Neural progenitor cell (in vitro differentiated cells): ENCODE results near the gene VAPA. TPM values are rescaled to one million over a fixed set of nuclear protein-coding genes. Genes with fewer than 3 reads are reported as not detected.

Experiments
- DNase-seq: peaks from one replicate; pipeline ENCODE4 v3.0.0-alpha.2; 2016; ENCODE audit warnings: low spot score
- H2AFZ ChIP-seq: fragments of 200-600 bp; sonication (generic); replicated peaks from 2 replicates; pipeline ENCODE4 v1.6.1; 2016; ENCODE audit warnings: antibody characterized with exemption
- H3F3A ChIP-seq: fragments of 200-600 bp; sonication (generic); 2 replicates; pipeline ENCODE4 v1.6.1; 2016; ENCODE audit warnings: antibody characterized with exemption, low read depth
- H3K27ac ChIP-seq: fragments of 200-600 bp; sonication (generic); 2 replicates; pipeline ENCODE4 v1.5.1; 2016; ENCODE audit warnings: mild to moderate bottlenecking
- H3K27me3 ChIP-seq: fragments of 200-600 bp; sonication (generic); 2 replicates; pipeline ENCODE4 v1.6.1; 2016; ENCODE audit warnings: mild to moderate bottlenecking, moderate library complexity
- H3K36me3 ChIP-seq: fragments of 200-600 bp; sonication (generic); 2 replicates; pipeline ENCODE4 v1.5.1; 2016
- H3K4me1 ChIP-seq: fragments of 200-600 bp; sonication (generic); 2 replicates; pipeline ENCODE4 v1.6.1; 2016; ENCODE audit warnings: mixed run types
- H3K4me2 ChIP-seq: fragments of 200-600 bp; sonication (generic); 2 replicates; pipeline ENCODE4 v1.6.1; 2016
- H3K4me3 ChIP-seq: fragments of 200-600 bp; sonication (generic); 2 replicates; pipeline ENCODE4 v1.5.1; 2016
- H3K79me2 ChIP-seq: fragments of 200-600 bp; sonication (generic); 2 replicates; pipeline ENCODE4 v1.6.1; 2016; ENCODE audit warnings: low read depth
- H3K9ac ChIP-seq: fragments of 200-600 bp; sonication (generic); 2 replicates; pipeline ENCODE4 v1.6.1; 2016
- H3K9me3 ChIP-seq: fragments of 200-600 bp; sonication (generic); 2 replicates; pipeline ENCODE4 v1.5.1; 2016; ENCODE audit warnings: low read depth
- H4K20me1 ChIP-seq: fragments of 200-600 bp; sonication (generic); 2 replicates; pipeline ENCODE4 v1.6.1; 2016; ENCODE audit warnings: low read depth
- H3K27ac Mint-ChIP-seq: 3 replicates; pipeline ENCODE4 v1.8.0; 2021; ENCODE audit warnings: mixed read lengths
- H3K27me3 Mint-ChIP-seq: 2 replicates; pipeline ENCODE4 v1.8.0; 2022; ENCODE audit warnings: low read depth, mild to moderate bottlenecking, inconsistent platforms, moderate library complexity, mixed read lengths; ENCODE audit not compliant: insufficient read depth
- H3K36me3 Mint-ChIP-seq: 3 replicates; pipeline ENCODE4 v1.8.0; 2021; ENCODE audit warnings: mixed read lengths
- H3K4me1 Mint-ChIP-seq: 3 replicates; pipeline ENCODE4 v1.8.0; 2021; ENCODE audit warnings: mixed read lengths
- H3K4me3 Mint-ChIP-seq: 3 replicates; pipeline ENCODE4 v1.8.0; 2021; ENCODE audit warnings: mild to moderate bottlenecking, moderate library complexity, mixed read lengths
- H3K9me3 Mint-ChIP-seq: 3 replicates; pipeline ENCODE4 v1.8.0; 2020; ENCODE audit warnings: mixed read lengths
- CTCF ChIP-seq: fragments of 200-600 bp; sonication (generic); IDR thresholded peaks from 2 replicates; pipeline ENCODE4 v1.5.1; 2017; ENCODE audit warnings: antibody characterized with exemption, mild to moderate bottlenecking
- EZH2 ChIP-seq: fragments of 200-600 bp; sonication (generic); IDR thresholded peaks from 2 replicates; pipeline ENCODE4 v1.6.1; 2017; ENCODE audit warnings: antibody characterized with exemption, mild to moderate bottlenecking, moderate library complexity
- EZH2phosphoT487 ChIP-seq: fragments of 200-600 bp; sonication (generic); IDR thresholded peaks from 2 replicates; pipeline ENCODE4 v1.6.1; 2017; ENCODE audit warnings: antibody characterized with exemption
- total RNA-seq: library from RNA; depleted of rRNA; stranded (reverse); fragments of >200 nt; gene quantifications from 2 replicates; pipeline ENCODE4 v1.2.3, GENCODE V29; 2015; ENCODE audit warnings: low replicate concordance

Gene VAPA
- total RNA-seq, 1 donor from 2014 or later = 285 TPM

DNA sequence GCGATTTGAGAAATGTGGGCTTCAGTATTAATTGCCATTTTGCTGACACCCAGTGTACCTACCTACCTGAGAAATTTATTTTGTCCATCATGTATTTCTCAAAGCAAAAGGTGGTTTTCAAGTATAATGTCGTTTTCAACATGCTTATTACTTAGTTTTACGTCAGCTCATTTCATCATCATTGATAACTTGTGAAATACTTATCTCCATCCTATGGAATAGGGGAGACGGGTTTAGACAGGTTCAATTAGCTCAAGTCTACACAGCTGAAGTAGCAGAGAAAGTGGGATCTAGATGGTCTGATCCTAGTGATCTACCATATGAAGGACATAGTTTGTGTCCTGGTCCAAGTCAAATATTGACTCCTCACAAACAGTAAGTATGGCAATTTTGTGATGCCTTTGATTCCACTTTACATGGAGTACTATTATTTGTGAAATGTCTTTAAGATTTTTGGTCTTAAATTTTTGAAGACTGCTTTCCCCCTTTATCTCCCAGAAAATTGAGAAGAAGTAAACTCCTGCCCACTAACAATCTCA lies 45.1 kb downstream of the VAPA start:
- no peaks in the 10 kb centered on the region for H3K4me1 ChIP-seq
- no peak for DNase-seq
- H3K4me3 ChIP-seq = no peak overlapping the region
- H3K4me2 ChIP-seq = no peak overlapping the region
- H3K27ac ChIP-seq = no peak overlapping the region
- no peak overlapping the region for H3K9ac ChIP-seq
- H3K9me3 ChIP-seq = no peaks in the 10 kb centered on the region
- no peaks in the 10 kb centered on the region for H3K27me3 ChIP-seq
- Mint-ChIP-seq H3K4me1 (no peaks in the 10 kb centered on the region), H3K4me3 (no peak overlapping the region), H3K27ac (no peak overlapping the region), H3K36me3 (peaks cover 3% of the 10 kb centered on the region), H3K27me3 (no peaks in the 10 kb centered on the region), H3K9me3 (no peaks in the 10 kb centered on the region)
- peaks cover 7% of the 10 kb centered on the region for H3F3A ChIP-seq
- TF ChIP-seq CTCF (no peak), EZH2phosphoT487 (no peak), EZH2 (no peak)
- no peaks in the 10 kb centered on the region for H3K79me2 ChIP-seq
- H3K36me3 ChIP-seq = no peaks in the 10 kb centered on the region
- H4K20me1 ChIP-seq = no peaks in the 10 kb centered on the region
- no peak overlapping the region for H2AFZ ChIP-seq

GRCh38 chr18:9959564-9959963 lies 45.7 kb downstream of the VAPA start:
- H3K36me3 ChIP-seq = no peaks in the 10 kb centered on the region
- H3K79me2 ChIP-seq = no peaks in the 10 kb centered on the region
- no peaks in the 10 kb centered on the region for H4K20me1 ChIP-seq
- H3K9ac ChIP-seq = no peak overlapping the region
- H3K27me3 Mint-ChIP-seq = no peaks in the 10 kb centered on the region
- no peaks in the 10 kb centered on the region for H3K27me3 ChIP-seq
- no peak for DNase-seq
- H3K4me1 ChIP-seq = no peaks in the 10 kb centered on the region
- H3K4me3 ChIP-seq = no peak overlapping the region
- H3K4me2 ChIP-seq = no peak overlapping the region
- H2AFZ ChIP-seq = no peak overlapping the region
- H3K36me3 Mint-ChIP-seq = no peaks in the 10 kb centered on the region
- no peak overlapping the region for H3K27ac Mint-ChIP-seq
- H3K27ac ChIP-seq = no peak overlapping the region
- TF ChIP-seq EZH2 (no peak), CTCF (no peak), EZH2phosphoT487 (no peak)
- H3K4me1 Mint-ChIP-seq = peaks cover 5% of the 10 kb centered on the region
- H3K9me3 ChIP-seq = no peaks in the 10 kb centered on the region
- peaks cover 7% of the 10 kb centered on the region for H3F3A ChIP-seq
- no peak overlapping the region for H3K4me3 Mint-ChIP-seq
- no peaks in the 10 kb centered on the region for H3K9me3 Mint-ChIP-seq

- Histone ChIP-seq H3K79me2 (no peaks in the 10 kb centered on the region), H3K4me2 (no peak overlapping the region), H3K36me3 (no peaks in the 10 kb centered on the region), H3K4me1 (no peaks in the 10 kb centered on the region), H3K27me3 (no peaks in the 10 kb centered on the region), H3F3A (peaks cover 7% of the 10 kb centered on the region), H3K27ac (no peak overlapping the region), H3K9me3 (no peaks in the 10 kb centered on the region), H2AFZ (no peak overlapping the region), H3K4me3 (no peak overlapping the region), H4K20me1 (no peaks in the 10 kb centered on the region), H3K9ac (no peak overlapping the region)
- no peaks in the 10 kb centered on the region for H3K9me3 Mint-ChIP-seq
- no peak for TF ChIP-seq EZH2phosphoT487
- TF ChIP-seq EZH2 = no peak
- no peak for TF ChIP-seq CTCF
- no peaks in the 10 kb centered on the region for H3K36me3 Mint-ChIP-seq
- DNase-seq = no peak
- H3K27me3 Mint-ChIP-seq = no peaks in the 10 kb centered on the region
- H3K4me1 Mint-ChIP-seq = peaks cover 10% of the 10 kb centered on the region
- no peak overlapping the region for H3K4me3 Mint-ChIP-seq
- no peak overlapping the region for H3K27ac Mint-ChIP-seq
Observed at GRCh38 chr18:9960258-9960904, 46.6 kb downstream of the VAPA start.
